GDM1 (cell line): ENCODE data around the gene RPS6KA4.

Experiments
- DNase-seq: peaks from one replicate; lab custom pipeline; 2025; lab: John Stamatoyannopoulos, UW

RPS6KA4 gene

GRCh38 chr11:64366751-64367150 is 7.8 kb downstream of the RPS6KA4 start:
- no peak for DNase-seq

GRCh38 chr11:64367931-64368672 is 9.1 kb downstream of the RPS6KA4 start:
- DNase-seq: no peak

DNA sequence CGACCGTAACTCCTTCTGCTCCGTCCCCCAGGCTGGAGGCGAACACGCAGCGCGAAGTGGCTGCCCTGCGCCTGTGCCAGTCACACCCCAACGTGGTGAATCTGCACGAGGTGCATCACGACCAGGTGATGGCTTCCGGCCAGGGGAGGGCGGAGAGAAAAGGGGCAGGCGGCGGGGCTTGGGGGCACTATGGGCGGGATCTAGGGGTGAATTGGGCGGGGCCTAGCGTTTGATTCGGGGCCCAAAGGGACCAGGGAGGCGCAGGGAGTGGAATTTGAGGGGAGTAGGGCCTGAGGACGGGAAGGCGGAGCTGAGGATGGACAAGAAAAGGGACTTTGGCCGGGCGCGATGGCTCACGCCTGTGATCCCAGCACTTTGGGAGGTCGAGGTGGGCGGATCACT is 9.7 kb downstream of the RPS6KA4 start:
- no peak for DNase-seq

DNA sequence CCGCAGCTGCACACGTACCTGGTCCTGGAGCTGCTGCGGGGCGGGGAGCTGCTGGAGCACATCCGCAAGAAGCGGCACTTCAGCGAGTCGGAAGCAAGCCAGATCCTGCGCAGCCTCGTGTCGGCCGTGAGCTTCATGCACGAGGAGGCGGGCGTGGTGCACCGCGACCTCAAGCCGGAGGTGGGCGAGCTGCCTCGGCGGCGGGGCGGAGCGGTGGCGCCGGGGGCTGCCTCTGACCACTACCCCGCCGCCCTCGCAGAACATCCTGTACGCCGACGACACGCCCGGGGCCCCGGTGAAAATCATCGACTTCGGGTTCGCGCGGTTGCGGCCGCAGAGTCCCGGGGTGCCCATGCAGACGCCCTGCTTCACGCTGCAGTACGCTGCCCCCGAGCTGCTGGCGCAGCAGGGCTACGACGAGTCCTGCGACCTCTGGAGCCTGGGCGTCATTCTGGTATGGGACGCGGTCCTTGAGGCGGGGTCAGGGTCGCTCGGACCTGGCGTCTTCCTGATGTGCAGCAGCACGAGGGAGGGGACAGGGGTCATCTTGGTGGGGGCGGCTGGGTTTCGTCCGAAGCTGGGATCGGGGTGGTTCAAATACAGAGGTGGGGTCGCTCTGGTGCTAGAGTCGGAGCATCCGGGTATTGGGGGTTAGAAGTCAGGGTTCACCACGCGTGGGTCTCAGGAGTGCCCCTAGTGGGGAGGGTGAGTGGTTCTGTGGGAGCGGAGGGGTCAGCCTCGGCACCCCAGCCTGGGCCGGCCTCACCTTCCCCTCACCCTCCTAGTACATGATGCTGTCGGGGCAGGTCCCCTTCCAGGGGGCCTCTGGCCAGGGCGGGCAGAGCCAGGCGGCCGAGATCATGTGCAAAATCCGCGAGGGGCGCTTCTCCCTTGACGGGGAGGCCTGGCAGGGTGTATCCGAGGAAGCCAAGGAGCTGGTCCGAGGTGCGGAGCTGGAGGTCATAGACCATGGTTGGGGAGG is 10.8 kb downstream of the RPS6KA4 start:
- no peak for DNase-seq

DNA sequence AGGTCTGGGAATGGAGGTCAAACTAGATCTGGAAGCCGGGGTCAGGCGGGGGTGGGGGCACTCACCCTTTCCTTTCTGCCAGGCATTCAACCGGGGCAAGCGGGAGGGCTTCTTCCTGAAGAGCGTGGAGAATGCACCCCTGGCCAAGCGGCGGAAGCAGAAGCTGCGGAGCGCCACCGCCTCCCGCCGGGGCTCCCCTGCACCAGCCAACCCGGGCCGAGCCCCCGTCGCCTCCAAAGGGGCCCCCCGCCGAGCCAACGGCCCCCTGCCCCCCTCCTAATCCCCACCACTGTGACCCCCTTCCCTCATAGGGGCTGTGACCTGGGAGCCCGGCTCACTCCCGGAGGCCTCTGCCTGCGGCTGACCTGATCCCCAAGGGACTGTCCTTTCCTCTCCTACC is 12.2 kb downstream of the RPS6KA4 start:
- no peak for DNase-seq

DNA sequence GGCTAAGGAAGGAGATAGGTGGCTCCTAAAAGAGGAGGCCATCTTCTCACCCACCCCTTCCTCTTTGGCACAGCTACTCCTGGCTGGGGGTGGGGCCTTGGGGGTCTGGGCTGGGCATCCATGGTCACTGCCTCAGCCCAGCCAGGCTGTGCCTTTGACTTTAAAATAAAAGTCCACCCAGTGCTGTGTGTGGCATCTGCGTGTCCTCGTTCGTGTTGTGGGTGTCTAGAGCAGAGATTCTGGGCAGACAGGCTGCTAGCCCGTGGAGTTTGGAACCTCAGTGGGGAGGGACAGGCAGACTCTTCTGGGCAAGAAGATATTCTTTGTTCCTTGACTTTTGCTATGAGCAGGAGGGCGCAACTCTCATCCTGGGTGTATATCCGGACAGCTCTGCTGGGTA is 13.1 kb downstream of the RPS6KA4 start:
- no peak for DNase-seq

GRCh38 chr11:64372802-64373597 is 14.0 kb downstream of the RPS6KA4 start:
- no peak for DNase-seq

GRCh38 chr11:64373598-64373974 is 14.6 kb downstream of the RPS6KA4 start:
- DNase-seq: no peak

- no peak for DNase-seq
These were observed 17.1 kb downstream of the RPS6KA4 start for GRCh38 chr11:64376071-64376470.

DNA sequence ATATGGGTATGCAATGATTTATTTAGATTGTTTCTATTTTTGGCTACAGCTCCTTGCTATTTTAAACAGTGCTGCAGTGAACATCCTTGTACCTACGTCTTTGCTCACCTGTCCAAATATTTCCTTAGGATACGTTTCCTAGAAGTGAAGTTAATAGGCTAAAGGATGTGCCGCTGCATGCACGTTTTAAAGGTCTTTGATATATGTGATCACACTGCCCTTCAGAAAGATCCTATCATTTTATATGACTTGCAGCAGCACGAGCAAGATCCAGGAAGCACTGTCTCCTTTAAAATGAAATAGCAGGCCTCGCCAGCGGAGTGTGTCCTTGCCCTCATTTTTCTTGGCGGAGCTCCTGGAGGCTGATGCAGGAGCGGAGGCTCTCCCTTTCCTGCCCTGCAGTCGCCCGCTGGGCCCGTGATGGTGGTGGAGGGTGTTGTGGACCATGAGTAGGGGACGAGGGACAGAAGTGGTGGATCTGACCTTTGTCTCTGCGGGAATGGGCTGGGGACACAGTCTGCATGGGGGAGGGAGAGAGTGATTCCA is 19.4 kb downstream of the RPS6KA4 start:
- DNase-seq: no peak

GRCh38 chr11:64379160-64379559 is 20.2 kb downstream of the RPS6KA4 start:
- DNase-seq: no peak

- no peak for DNase-seq
These were observed 21.1 kb downstream of the RPS6KA4 start for GRCh38 chr11:64379817-64380709.

DNA sequence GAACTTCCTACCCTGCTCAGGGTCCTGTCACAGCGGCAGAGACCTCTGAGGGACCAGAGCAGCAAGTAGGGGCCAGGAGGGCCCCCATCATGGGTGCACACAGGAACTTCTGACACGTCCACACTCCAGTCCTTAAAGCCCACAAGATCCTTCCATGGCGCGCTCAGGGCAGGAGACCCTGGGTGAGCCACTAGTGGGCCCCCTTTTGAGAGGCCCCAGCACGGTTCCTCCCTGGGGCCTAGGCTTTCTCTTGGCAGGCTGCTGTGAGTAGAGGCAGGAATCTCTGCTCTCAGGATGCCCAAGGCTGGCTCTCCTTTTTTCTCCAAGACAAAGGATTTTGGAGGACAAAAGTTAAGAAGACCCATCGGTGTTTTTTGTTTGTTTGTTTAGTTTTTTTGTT is 22.4 kb downstream of the RPS6KA4 start:
- DNase-seq: no peak

DNA sequence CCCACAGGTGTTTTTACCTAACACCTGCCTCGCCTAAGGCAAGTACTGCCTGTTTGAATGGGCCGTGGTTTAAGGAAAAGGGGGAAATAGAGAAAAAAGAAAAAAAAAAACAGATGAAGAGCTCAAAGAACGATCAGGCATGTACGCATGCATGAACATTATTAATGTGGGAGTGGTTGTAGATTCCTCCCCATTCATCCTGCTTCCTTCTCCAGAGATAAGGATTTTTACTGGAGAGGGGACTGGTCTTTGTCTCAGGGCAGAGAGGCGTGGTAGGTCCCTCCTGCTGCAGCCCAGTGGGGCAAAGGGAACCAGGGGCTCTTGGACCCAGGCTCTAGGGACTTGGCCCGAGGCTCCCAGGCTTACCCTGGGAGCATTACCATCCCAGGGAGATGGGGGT is 23.1 kb downstream of the RPS6KA4 start:
- DNase-seq: no peak

- DNase-seq: no peak
These were observed 23.6 kb downstream of the RPS6KA4 start for GRCh38 chr11:64382586-64382985.

- DNase-seq: no peak
These were observed 24.6 kb downstream of the RPS6KA4 start for GRCh38 chr11:64383580-64383979.

DNA sequence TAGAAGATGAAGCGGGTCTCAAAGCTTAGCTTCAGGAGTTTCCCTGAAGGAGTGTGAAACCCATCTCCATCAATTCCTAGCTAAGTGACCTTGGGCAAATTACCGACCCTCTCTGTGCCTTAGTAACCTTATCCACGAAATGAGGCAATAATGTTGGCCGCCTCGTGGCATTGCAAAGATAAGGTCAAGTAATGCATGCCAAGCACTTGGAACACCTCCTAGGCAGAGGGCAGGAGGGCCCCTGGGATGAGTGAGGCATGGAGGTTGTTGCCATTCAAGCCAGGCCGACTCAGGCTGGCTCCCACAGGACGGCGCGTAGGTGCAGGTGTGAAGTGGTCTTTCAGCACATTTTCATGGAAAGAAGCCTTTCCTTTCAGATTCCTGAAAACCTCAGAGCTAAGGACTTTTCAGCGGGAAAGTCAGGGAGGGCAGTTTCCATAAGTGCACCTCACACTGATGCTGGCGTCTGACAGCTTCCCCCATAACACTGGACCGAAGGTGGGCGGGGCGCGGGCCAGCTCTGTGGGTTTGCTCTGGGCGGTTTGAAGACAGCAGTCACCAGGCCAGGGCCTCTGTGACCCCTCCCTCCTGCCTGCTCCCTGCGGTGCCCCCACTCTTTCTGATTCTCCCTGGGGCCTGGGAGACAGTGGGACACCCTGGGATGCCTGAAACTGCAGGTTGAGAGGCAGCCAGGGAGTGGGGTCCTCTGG is 25.2 kb downstream of the RPS6KA4 start:
- no peak for DNase-seq

DNA sequence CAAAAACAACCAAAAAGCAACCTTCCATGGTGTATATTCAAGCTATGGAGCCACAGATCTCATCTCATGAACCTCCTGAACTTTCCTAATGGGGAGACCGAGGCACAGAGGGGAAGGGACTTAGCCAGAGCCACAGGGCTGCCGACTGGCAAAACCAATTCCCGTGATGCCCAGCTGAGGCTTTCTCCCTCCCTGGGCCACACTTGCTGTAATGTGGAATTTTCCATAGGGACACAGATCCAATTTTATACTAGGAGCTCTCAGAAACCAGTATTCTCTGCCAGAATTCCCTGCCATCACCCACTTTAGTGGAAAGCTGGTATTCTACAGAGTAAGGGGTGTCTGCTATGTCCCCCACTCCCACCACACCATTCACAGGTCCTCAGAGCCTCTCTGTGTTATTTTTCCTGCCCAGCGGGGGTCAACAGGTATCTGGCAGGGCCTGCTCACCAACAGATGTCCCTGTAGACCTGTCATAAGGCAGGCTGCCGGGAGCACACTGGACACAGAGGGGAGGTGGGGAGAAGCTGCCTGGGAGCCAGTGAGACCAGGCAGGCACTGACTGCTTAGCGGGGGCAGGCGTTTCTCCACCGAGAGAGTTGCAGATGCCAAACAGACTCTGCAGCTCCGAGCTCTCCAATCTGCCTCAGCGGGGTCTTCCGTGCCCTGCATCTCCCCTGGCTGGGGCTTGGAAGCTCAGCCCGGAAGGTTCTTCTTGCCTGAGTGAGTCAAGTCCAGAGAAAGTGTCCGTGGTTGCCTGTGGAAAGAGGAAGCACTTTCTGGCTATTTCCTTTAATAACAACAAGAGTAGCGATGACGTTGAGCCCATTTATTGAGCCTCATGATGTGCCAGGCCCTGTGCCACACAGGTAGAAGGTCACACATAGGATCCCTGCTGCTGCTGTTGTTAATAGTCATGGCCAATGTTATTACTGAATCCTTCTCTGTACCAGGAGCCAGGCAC is 26.3 kb downstream of the RPS6KA4 start:
- DNase-seq: no peak
